ENCODE measurements around the gene CLIP1. TPM values are rescaled to one million over a fixed set of nuclear protein-coding genes. Genes with fewer than 3 reads are reported as not detected.

Gene CLIP1
- polyA plus RNA-seq, 1 of the 3 experiments (the other 2 are of a cell fraction), result 33.9 TPM

DNA sequence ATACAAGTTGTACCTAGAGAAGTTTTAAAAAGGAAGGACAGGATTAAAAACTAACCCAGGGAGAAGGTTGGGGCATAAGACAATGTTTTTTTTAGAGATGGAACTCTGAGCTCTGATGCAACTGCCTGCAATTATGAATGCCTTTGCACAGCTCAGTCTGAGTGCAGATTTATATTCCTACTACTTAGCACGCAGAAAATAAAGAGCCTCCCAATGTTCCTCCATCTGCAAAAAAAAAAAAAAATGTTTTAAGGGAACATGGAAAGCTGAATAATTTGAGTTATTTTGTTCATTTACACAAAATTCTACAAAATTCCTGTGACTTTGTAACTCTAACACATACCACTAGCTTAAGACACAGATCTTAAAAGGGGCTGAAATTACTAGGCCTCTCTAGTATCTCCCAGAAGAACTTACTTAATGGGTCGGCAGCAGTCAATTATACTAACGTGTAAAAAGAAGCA lies 15.7 kb downstream of the CLIP1 start:
- no peak overlapping the region for H3K4me2 ChIP-seq
- WGBS (ENCODE audit: low lambda C conversion rate), result 66% methylated on average over 3 of the region's 3 CpGs
- H4K20me1 ChIP-seq (ENCODE audit: insufficient read depth), result no peaks in the 10 kb centered on the region
- TF ChIP-seq, protein P1, sequence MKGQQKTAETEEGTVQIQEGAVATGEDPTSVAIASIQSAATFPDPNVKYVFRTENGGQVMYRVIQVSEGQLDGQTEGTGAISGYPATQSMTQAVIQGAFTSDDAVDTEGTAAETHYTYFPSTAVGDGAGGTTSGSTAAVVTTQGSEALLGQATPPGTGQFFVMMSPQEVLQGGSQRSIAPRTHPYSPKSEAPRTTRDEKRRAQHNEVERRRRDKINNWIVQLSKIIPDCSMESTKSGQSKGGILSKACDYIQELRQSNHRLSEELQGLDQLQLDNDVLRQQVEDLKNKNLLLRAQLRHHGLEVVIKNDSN (IDR thresholded peaks at IDR 0.05; ENCODE audit: borderline replicate concordance, low read depth), result no peak
- TF ChIP-seq SMC3 (IDR thresholded peaks at IDR 0.05; ENCODE audit: low read depth, low read length) (no peak), EZH2phosphoT487 (IDR thresholded peaks at IDR 0.05; ENCODE audit: borderline replicate concordance, low read depth) (no peak), RCOR1 (IDR thresholded peaks at IDR 0.05; ENCODE audit: low read length) (no peak), POLR2AphosphoS5 (IDR thresholded peaks at IDR 0.05; ENCODE audit: low read depth, low read length) (no peak), RFX5 (IDR thresholded peaks at IDR 0.05; ENCODE audit: low read length) (no peak), ELF1 (IDR thresholded peaks at IDR 0.05) (no peak)
- TF ChIP-seq, protein P2, sequence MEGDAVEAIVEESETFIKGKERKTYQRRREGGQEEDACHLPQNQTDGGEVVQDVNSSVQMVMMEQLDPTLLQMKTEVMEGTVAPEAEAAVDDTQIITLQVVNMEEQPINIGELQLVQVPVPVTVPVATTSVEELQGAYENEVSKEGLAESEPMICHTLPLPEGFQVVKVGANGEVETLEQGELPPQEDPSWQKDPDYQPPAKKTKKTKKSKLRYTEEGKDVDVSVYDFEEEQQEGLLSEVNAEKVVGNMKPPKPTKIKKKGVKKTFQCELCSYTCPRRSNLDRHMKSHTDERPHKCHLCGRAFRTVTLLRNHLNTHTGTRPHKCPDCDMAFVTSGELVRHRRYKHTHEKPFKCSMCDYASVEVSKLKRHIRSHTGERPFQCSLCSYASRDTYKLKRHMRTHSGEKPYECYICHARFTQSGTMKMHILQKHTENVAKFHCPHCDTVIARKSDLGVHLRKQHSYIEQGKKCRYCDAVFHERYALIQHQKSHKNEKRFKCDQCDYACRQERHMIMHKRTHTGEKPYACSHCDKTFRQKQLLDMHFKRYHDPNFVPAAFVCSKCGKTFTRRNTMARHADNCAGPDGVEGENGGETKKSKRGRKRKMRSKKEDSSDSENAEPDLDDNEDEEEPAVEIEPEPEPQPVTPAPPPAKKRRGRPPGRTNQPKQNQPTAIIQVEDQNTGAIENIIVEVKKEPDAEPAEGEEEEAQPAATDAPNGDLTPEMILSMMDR (IDR thresholded peaks at IDR 0.05), result no peak
- TF ChIP-seq, protein P3, sequence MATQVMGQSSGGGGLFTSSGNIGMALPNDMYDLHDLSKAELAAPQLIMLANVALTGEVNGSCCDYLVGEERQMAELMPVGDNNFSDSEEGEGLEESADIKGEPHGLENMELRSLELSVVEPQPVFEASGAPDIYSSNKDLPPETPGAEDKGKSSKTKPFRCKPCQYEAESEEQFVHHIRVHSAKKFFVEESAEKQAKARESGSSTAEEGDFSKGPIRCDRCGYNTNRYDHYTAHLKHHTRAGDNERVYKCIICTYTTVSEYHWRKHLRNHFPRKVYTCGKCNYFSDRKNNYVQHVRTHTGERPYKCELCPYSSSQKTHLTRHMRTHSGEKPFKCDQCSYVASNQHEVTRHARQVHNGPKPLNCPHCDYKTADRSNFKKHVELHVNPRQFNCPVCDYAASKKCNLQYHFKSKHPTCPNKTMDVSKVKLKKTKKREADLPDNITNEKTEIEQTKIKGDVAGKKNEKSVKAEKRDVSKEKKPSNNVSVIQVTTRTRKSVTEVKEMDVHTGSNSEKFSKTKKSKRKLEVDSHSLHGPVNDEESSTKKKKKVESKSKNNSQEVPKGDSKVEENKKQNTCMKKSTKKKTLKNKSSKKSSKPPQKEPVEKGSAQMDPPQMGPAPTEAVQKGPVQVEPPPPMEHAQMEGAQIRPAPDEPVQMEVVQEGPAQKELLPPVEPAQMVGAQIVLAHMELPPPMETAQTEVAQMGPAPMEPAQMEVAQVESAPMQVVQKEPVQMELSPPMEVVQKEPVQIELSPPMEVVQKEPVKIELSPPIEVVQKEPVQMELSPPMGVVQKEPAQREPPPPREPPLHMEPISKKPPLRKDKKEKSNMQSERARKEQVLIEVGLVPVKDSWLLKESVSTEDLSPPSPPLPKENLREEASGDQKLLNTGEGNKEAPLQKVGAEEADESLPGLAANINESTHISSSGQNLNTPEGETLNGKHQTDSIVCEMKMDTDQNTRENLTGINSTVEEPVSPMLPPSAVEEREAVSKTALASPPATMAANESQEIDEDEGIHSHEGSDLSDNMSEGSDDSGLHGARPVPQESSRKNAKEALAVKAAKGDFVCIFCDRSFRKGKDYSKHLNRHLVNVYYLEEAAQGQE (IDR thresholded peaks at IDR 0.05; ENCODE audit: low read depth, low read length), result no peak
- H3K27me3 ChIP-seq (ENCODE audit: insufficient read depth), result no peaks in the 10 kb centered on the region
- H2AFZ ChIP-seq (ENCODE audit: low read depth), result no peak overlapping the region
- peaks cover 0 to 7% of the 10 kb centered on the region in 2 experiments for H3K36me3 ChIP-seq (replicated peaks in 1 of 2; ENCODE audit: control insufficient read depth in 1 of 2, insufficient read depth in 2 of 2, low read length in 1 of 2)
- peaks cover 99% of the 10 kb centered on the region for H3K79me2 ChIP-seq (ENCODE audit: insufficient read depth)
- peaks cover 0 to 17% of the 10 kb centered on the region in 2 experiments; a peak in 1 of 4 replicates for H3K4me1 ChIP-seq (ENCODE audit: control insufficient read depth in 1 of 2, insufficient read depth in 2 of 2, low read depth in 1 of 2, low read length in 1 of 2)
- peak overlapping the region in 1 of 2 experiments; percentile 64; a peak in 2 of 4 replicates for H3K27ac ChIP-seq (ENCODE audit: low read depth in 2 of 2, low read length in 1 of 2)
- no peak for DNase-seq
- H3K9me3 ChIP-seq, result no peaks in the 10 kb centered on the region
- H3K9me2 ChIP-seq, result no peaks in the 10 kb centered on the region
- CTCF ChIA-PET, result interaction anchor here (2.1 kb wide), 1 partner anchor 65 kb away, joined by 7 read pairs; no protein-coding TSS in a partner anchor
- H3K4me3 ChIP-seq (ENCODE audit: low read depth in 2 of 2, low read length in 1 of 2), result no peak overlapping the region
- POLR2A ChIA-PET, result no interaction called here
- H3F3A ChIP-seq (replicated peaks; ENCODE audit: insufficient read depth), result peaks cover 2% of the 10 kb centered on the region
- no peak overlapping the region for H3K9ac ChIP-seq

DNA sequence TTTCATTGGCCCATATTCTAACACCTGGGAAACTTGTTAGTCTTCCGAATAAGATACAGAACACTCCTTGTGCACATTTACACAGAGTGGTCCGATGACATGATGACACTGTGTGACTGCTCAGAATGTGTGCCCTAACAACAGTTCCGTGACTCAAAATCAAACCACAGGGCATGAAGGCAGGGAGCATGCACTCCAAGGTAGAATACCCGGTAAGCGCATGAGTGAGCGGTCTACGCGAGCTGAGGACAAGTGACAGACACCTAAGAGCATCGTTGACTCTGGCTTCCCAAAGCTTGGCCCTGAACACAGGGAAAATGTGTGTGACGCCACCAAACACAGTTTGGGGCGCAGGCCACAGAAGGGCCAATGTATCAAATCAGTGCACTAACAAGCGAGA lies 18.6 kb downstream of the CLIP1 start:
- CTCF ChIA-PET, result interaction anchor here (8.8 kb wide), 1 partner anchor 67 kb away, joined by 148 read pairs; no protein-coding TSS in a partner anchor
- Histone ChIP-seq H3K9ac (no peak overlapping the region), H3F3A (replicated peaks; ENCODE audit: insufficient read depth) (peaks cover 27% of the 10 kb centered on the region), H3K9me3 (no peaks in the 10 kb centered on the region), H3K27ac (ENCODE audit: low read depth in 2 of 2, low read length in 1 of 2) (no peak overlapping the region), H3K4me2 (no peak overlapping the region), H4K20me1 (ENCODE audit: insufficient read depth) (no peaks in the 10 kb centered on the region), H3K27me3 (ENCODE audit: insufficient read depth) (no peaks in the 10 kb centered on the region), H3K4me3 (ENCODE audit: low read depth in 2 of 2, low read length in 1 of 2) (no peak overlapping the region), H3K36me3 (replicated peaks in 1 of 2; ENCODE audit: control insufficient read depth in 1 of 2, insufficient read depth in 2 of 2, low read length in 1 of 2) (peaks cover 0 to 7% of the 10 kb centered on the region in 2 experiments), H3K4me1 (ENCODE audit: control insufficient read depth in 1 of 2, insufficient read depth in 2 of 2, low read depth in 1 of 2, low read length in 1 of 2) (peaks cover 7 to 39% of the 10 kb centered on the region in 2 experiments; a peak in 3 of 4 replicates), H3K79me2 (ENCODE audit: insufficient read depth) (peaks cover 86% of the 10 kb centered on the region), H2AFZ (ENCODE audit: low read depth) (no peak overlapping the region), H3K9me2 (no peaks in the 10 kb centered on the region)
- WGBS (ENCODE audit: low lambda C conversion rate), result 98% methylated on average over 12 of the region's 12 CpGs
- POLR2A ChIA-PET, result no interaction called here
- DNase-seq, result no peak
- TF ChIP-seq, protein P1 (IDR thresholded peaks at IDR 0.05; ENCODE audit: borderline replicate concordance, low read depth), result no peak
- no peak for TF ChIP-seq YY1 (IDR thresholded peaks at IDR 0.05; ENCODE audit: low read depth)
- no peak for TF ChIP-seq RCOR1 (IDR thresholded peaks at IDR 0.05; ENCODE audit: low read length)
- no peak for TF ChIP-seq TCF12 (IDR thresholded peaks at IDR 0.05)
- TF ChIP-seq ELF1 (IDR thresholded peaks at IDR 0.05), result no peak
- no peak for TF ChIP-seq EP300 (IDR thresholded peaks at IDR 0.05; ENCODE audit: borderline replicate concordance in 1 of 2, low read depth in 1 of 2, low read length in 1 of 2)
- TF ChIP-seq CHD2 (IDR thresholded peaks at IDR 0.05; ENCODE audit: low read length, partially characterized antibody), result no peak
- TF ChIP-seq, protein P4, sequence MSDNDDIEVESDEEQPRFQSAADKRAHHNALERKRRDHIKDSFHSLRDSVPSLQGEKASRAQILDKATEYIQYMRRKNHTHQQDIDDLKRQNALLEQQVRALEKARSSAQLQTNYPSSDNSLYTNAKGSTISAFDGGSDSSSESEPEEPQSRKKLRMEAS (IDR thresholded peaks at IDR 0.05; ENCODE audit: low read depth), result no peak
- no peak for TF ChIP-seq FOXM1 (IDR thresholded peaks at IDR 0.05; ENCODE audit: low read depth)
- TF ChIP-seq POLR2AphosphoS5 (IDR thresholded peaks at IDR 0.05; ENCODE audit: low read depth, low read length), result no peak
- TF ChIP-seq FOSL2 (IDR thresholded peaks at IDR 0.05; ENCODE audit: borderline replicate concordance, low read depth), result no peak
- no peak for TF ChIP-seq RFX5 (IDR thresholded peaks at IDR 0.05; ENCODE audit: low read length)
- TF ChIP-seq, protein P5, sequence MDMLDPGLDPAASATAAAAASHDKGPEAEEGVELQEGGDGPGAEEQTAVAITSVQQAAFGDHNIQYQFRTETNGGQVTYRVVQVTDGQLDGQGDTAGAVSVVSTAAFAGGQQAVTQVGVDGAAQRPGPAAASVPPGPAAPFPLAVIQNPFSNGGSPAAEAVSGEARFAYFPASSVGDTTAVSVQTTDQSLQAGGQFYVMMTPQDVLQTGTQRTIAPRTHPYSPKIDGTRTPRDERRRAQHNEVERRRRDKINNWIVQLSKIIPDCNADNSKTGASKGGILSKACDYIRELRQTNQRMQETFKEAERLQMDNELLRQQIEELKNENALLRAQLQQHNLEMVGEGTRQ (IDR thresholded peaks at IDR 0.05; ENCODE audit: borderline replicate concordance, low read depth, low read length), result no peak
